ENCODE data around the gene VASH2. TPM values are rescaled to one million over a fixed set of nuclear protein-coding genes. Genes with fewer than 3 reads are reported as not detected.

The VASH2 gene
- total and polyA plus RNA-seq, 2 of the 4 experiments (the other 2 are of a cell fraction): 0.90 to 1.2 TPM

DNA sequence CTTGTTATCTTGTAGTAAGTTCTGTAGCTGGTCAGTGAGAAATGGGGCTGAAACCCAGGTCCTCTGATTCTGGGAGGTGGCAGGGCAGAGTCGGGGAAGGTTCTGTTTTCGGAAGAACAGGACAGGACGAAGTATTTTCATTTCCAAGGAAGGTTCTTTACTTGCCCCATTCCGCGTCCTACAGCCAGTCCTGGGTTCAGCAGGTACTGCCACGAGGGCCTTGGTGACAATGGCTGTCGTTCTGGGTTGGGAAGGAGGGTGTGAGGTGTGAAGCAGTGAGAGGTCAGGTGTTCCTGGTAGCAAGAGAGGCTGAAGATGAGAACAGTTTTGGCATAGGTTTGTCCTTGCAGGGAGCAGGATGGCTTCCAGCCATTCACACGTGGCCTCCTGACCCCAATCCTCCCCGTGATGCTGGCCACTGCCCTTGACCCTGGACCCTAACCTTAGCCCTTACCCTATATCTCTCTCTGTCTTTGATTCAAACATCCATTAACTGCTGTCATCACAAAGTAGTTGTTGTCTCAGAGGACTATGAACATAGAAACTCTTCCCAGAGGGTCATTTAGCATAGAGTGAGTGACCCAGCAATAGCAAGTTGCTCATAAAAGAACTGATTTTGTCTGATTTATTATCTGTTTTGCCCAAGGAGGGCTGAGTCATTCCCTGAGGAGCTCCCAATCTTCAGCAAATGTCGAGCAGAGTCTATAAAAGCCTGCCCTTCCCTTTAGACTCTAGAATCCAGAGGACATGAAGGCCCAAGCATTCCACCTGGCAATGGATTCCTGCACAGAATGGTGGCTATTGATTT is 25.0 kb downstream of the VASH2 start:
- no peak overlapping the region for H3K4me2 ChIP-seq (ENCODE audit: low read depth, low read length)
- no peak overlapping the region for H2AK5ac ChIP-seq (ENCODE audit: low read depth, low read length)
- H3K27ac ChIP-seq (ENCODE audit: insufficient read depth, low read length): no peak overlapping the region
- no peak overlapping the region for H3K56ac ChIP-seq (ENCODE audit: extremely low read depth, insufficient read depth, low read length)
- ATAC-seq (ENCODE audit: low read depth): peak; percentile 42; the same call in 1 of the 2 replicates
- H4K91ac ChIP-seq (ENCODE audit: insufficient read depth, low read depth, low read length): no peak overlapping the region
- no peak overlapping the region for H2BK5ac ChIP-seq (ENCODE audit: low read depth, low read length, poor library complexity, severe bottlenecking)
- H4K5ac ChIP-seq (ENCODE audit: low read depth, low read length): no peak overlapping the region
- peak overlapping the region; percentile 20 for H2AK9ac ChIP-seq (replicated peaks; ENCODE audit: low read depth, low read length, poor library complexity)
- H2BK15ac ChIP-seq (ENCODE audit: low read depth, low read length): no peak overlapping the region
- H4K8ac ChIP-seq (ENCODE audit: low read depth in 2 of 2, low read length in 2 of 2): no peak overlapping the region
- no peaks in the 10 kb centered on the region for H3K9me3 ChIP-seq (ENCODE audit: control insufficient read depth, insufficient read depth, low read length)
- TF ChIP-seq RAD21 (IDR thresholded peaks at IDR 0.05; ENCODE audit: low read length): no peak
- TF ChIP-seq POLR2A (IDR thresholded peaks at IDR 0.05; ENCODE audit: low read depth, low read length): no peak
- WGBS, 2 experiments (ENCODE audit: extremely low coverage in 2 of 2, insufficient read length in 1 of 2): 92% methylated on average over 4 of the region's 10 CpGs; no CpG with 5 or more reads in 1 of the 2 experiments
- no peaks in the 10 kb centered on the region for H4K20me1 ChIP-seq (ENCODE audit: insufficient read depth, low read length)
- H3K9ac ChIP-seq (ENCODE audit: low read depth, low read length): no peak overlapping the region
- in situ Hi-C loops (cut with MboI; ENCODE audit: low sequenced_read_pairs) (loop anchor here (25.0 kb wide), 1 partner anchor 313 kb away; no protein-coding TSS in a partner anchor), dilution Hi-C loops (cut with HindIII; ENCODE audit: low sequenced_read_pairs, unreplicated experiment) (no loop called here), intact Hi-C loops (cut with micrococcal nuclease) (no loop called here)
- no peaks in the 10 kb centered on the region for H3K9me1 ChIP-seq (ENCODE audit: insufficient read depth, low read length)
- CTCF ChIA-PET: no interaction called here
- H2AFZ ChIP-seq (replicated peaks; ENCODE audit: low read length, poor library complexity): no peak overlapping the region
- no TSS peak for BruUV-seq (replicated peaks)
- no peak overlapping the region for H3K18ac ChIP-seq (ENCODE audit: low read depth, low read length)
- H3K4me3 ChIP-seq (ENCODE audit: insufficient read depth, low read depth, low read length): no peak overlapping the region
- H3K14ac ChIP-seq (replicated peaks; ENCODE audit: low read depth, low read length): no peak overlapping the region
- H3K4me1 ChIP-seq (ENCODE audit: control insufficient read depth, insufficient read depth, low read length): peaks cover 3% of the 10 kb centered on the region; the same call in 1 of the 2 replicates
- no peak overlapping the region for H2BK20ac ChIP-seq (ENCODE audit: low read depth, low read length)
- peak; percentile 65 for DNase-seq
- no peak overlapping the region for H2BK120ac ChIP-seq (ENCODE audit: low read depth, low read length)
- no peak overlapping the region for H3K4ac ChIP-seq (ENCODE audit: low read depth, low read length)
- H3K23ac ChIP-seq (ENCODE audit: low read depth, low read length): no peak overlapping the region
- H3K79me1 ChIP-seq (ENCODE audit: low read depth in 1 of 2, low read length in 2 of 2): no peaks in the 10 kb centered on the region
- POLR2A ChIA-PET (ENCODE audit: unreplicated experiment): no interaction called here
- no peaks in the 10 kb centered on the region for H3K27me3 ChIP-seq (ENCODE audit: control insufficient read depth, insufficient read depth, low read length)
- H3K36me3 ChIP-seq (ENCODE audit: control insufficient read depth, insufficient read depth, low read length): peaks cover 17% of the 10 kb centered on the region
